Loucy (cell line): Measurements from ENCODE around the gene DLK2.

ENCODE experiments used
- H2AFZ ChIP-seq: fragments of 200-600 bp; sonication (generic); 2 replicates; pipeline ENCODE4 v1.6.0; 2016; ENCODE audit warnings: antibody characterized with exemption, mild to moderate bottlenecking, low read length, moderate library complexity
- H3F3A ChIP-seq: fragments of 200-600 bp; 2 replicates; pipeline ENCODE4 v1.6.0; 2016; ENCODE audit warnings: antibody characterized with exemption, low read depth, mild to moderate bottlenecking
- H3K27me3 ChIP-seq: fragments of 200-600 bp; sonication (generic); 2 replicates; pipeline ENCODE4 v1.6.1; 2014; ENCODE audit warnings: low read length, mild to moderate bottlenecking; ENCODE audit not compliant: insufficient read depth, poor library complexity, severe bottlenecking
- H3K36me3 ChIP-seq: fragments of 200-600 bp; sonication (generic); 2 replicates; pipeline ENCODE4 v1.6.1; 2016; ENCODE audit warnings: low read length; ENCODE audit not compliant: insufficient read depth
- H3K4me1 ChIP-seq: fragments of 200-600 bp; sonication (generic); 2 replicates; pipeline ENCODE4 v1.5.1; 2014; ENCODE audit warnings: low read length, mild to moderate bottlenecking; ENCODE audit not compliant: insufficient read depth, poor library complexity, severe bottlenecking
- H3K4me2 ChIP-seq: fragments of 200-600 bp; sonication (generic); 2 replicates; pipeline ENCODE4 v1.6.0; 2014; ENCODE audit warnings: antibody characterized with exemption, low read length, low read depth, mild to moderate bottlenecking; ENCODE audit not compliant: poor library complexity, severe bottlenecking
- H3K4me3 ChIP-seq: fragments of 200-600 bp; sonication (generic); 2 replicates; pipeline ENCODE4 v1.5.1; 2014; ENCODE audit warnings: low read length, mild to moderate bottlenecking, mixed read lengths; ENCODE audit not compliant: poor library complexity, severe bottlenecking
- H3K79me2 ChIP-seq: fragments of 200-600 bp; sonication (generic); 2 replicates; pipeline ENCODE4 v1.6.1; 2014; ENCODE audit warnings: low read length; ENCODE audit not compliant: insufficient read depth
- H3K9ac ChIP-seq: fragments of 200-600 bp; sonication (generic); 2 replicates; pipeline ENCODE4 v1.6.0; 2014; ENCODE audit warnings: mild to moderate bottlenecking, low read depth, low read length, moderate library complexity; ENCODE audit not compliant: poor library complexity, severe bottlenecking
- H3K9me2 ChIP-seq: fragments of 200-600 bp; sonication (generic); replicated peaks from 2 replicates; pipeline ENCODE4 v1.6.1; 2016; ENCODE audit warnings: low read depth, low read length, mixed read lengths
- H3K9me3 ChIP-seq: fragments of 200-600 bp; sonication (generic); 2 replicates; pipeline ENCODE4 v1.6.1; 2014; ENCODE audit warnings: mild to moderate bottlenecking, antibody characterized with exemption, low read length, low read depth; ENCODE audit not compliant: insufficient read depth
- H4K20me1 ChIP-seq: fragments of 200-600 bp; sonication (generic); 2 replicates; pipeline ENCODE4 v1.6.0; 2014; ENCODE audit warnings: antibody characterized with exemption, low read length, mild to moderate bottlenecking; ENCODE audit not compliant: insufficient read depth, poor library complexity, severe bottlenecking
- EZH2phosphoT487 ChIP-seq: fragments of 200-600 bp; IDR thresholded peaks from 2 replicates; pipeline ENCODE4 v1.6.1; 2018; ENCODE audit warnings: antibody characterized with exemption, mild to moderate bottlenecking, moderate library complexity, borderline replicate concordance
- TF ChIP-seq, protein P1 (sequence below): fragments of 200-600 bp; sonication (generic); conservative IDR thresholded peaks from 2 replicates; pipeline ENCODE4 v1.5.1; 2014; ENCODE audit warnings: mild to moderate bottlenecking, antibody characterized with exemption, low read length

The DLK2 gene

DNA sequence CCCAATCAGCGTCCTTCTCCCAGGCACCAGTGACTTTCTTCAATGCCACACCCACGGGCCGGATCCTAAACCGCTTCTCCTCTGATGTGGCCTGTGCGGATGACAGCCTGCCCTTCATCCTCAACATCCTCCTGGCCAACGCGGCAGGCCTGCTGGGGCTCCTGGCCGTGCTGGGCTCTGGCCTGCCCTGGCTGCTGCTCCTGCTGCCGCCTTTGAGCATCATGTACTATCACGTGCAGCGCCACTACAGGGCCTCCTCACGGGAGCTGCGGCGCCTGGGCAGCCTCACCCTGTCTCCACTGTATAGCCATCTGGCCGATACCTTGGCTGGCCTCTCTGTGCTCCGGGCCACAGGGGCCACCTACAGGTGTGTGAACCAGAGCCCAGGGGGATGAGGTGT lies 9.8 kb downstream of the DLK2 start:
- no peaks in the 10 kb centered on the region for H3F3A ChIP-seq
- no peaks in the 10 kb centered on the region for H3K4me1 ChIP-seq
- no peaks in the 10 kb centered on the region for H4K20me1 ChIP-seq
- no peak overlapping the region for H3K9ac ChIP-seq
- H3K9me2 ChIP-seq: no peaks in the 10 kb centered on the region
- H3K79me2 ChIP-seq: no peaks in the 10 kb centered on the region
- no peaks in the 10 kb centered on the region for H3K27me3 ChIP-seq
- no peaks in the 10 kb centered on the region for H3K36me3 ChIP-seq
- H3K4me2 ChIP-seq: no peak overlapping the region
- no peak overlapping the region for H2AFZ ChIP-seq
- H3K9me3 ChIP-seq: no peaks in the 10 kb centered on the region
- no peak for TF ChIP-seq EZH2phosphoT487
- TF ChIP-seq, protein P1, sequence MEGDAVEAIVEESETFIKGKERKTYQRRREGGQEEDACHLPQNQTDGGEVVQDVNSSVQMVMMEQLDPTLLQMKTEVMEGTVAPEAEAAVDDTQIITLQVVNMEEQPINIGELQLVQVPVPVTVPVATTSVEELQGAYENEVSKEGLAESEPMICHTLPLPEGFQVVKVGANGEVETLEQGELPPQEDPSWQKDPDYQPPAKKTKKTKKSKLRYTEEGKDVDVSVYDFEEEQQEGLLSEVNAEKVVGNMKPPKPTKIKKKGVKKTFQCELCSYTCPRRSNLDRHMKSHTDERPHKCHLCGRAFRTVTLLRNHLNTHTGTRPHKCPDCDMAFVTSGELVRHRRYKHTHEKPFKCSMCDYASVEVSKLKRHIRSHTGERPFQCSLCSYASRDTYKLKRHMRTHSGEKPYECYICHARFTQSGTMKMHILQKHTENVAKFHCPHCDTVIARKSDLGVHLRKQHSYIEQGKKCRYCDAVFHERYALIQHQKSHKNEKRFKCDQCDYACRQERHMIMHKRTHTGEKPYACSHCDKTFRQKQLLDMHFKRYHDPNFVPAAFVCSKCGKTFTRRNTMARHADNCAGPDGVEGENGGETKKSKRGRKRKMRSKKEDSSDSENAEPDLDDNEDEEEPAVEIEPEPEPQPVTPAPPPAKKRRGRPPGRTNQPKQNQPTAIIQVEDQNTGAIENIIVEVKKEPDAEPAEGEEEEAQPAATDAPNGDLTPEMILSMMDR: no peak
- no peak overlapping the region for H3K4me3 ChIP-seq

- H3K9me2 ChIP-seq: no peaks in the 10 kb centered on the region
- no peaks in the 10 kb centered on the region for H3K79me2 ChIP-seq
- H4K20me1 ChIP-seq: no peaks in the 10 kb centered on the region
- no peak overlapping the region for H3K4me2 ChIP-seq
- no peaks in the 10 kb centered on the region for H3K36me3 ChIP-seq
- no peak overlapping the region for H2AFZ ChIP-seq
- no peak overlapping the region for H3K4me3 ChIP-seq
- H3K9ac ChIP-seq: no peak overlapping the region
- no peaks in the 10 kb centered on the region for H3K27me3 ChIP-seq
- TF ChIP-seq, protein P1: no peak
- TF ChIP-seq EZH2phosphoT487: no peak
- no peaks in the 10 kb centered on the region for H3K9me3 ChIP-seq
- no peaks in the 10 kb centered on the region for H3F3A ChIP-seq
- H3K4me1 ChIP-seq: no peaks in the 10 kb centered on the region
Observed at GRCh38 chr6:43444582-43444981, 10.8 kb downstream of the DLK2 start.

GRCh38 chr6:43444036-43444435 lies 11.3 kb downstream of the DLK2 start:
- Histone ChIP-seq H3K9me2 (no peaks in the 10 kb centered on the region), H3F3A (no peaks in the 10 kb centered on the region), H3K79me2 (no peaks in the 10 kb centered on the region), H3K4me2 (no peak overlapping the region), H3K9me3 (no peaks in the 10 kb centered on the region), H3K27me3 (no peaks in the 10 kb centered on the region), H3K36me3 (no peaks in the 10 kb centered on the region), H3K4me3 (no peak overlapping the region), H4K20me1 (no peaks in the 10 kb centered on the region), H2AFZ (no peak overlapping the region), H3K9ac (no peak overlapping the region), H3K4me1 (no peaks in the 10 kb centered on the region)
- TF ChIP-seq, protein P1: no peak
- no peak for TF ChIP-seq EZH2phosphoT487
